CD14-positive monocyte (primary cell): ENCODE data around the gene NT5C. TPM values are rescaled to one million over a fixed set of nuclear protein-coding genes. Genes with fewer than 3 reads are reported as not detected.

Source experiments
- DNase-seq, 3 donors: peaks; one replicate each; pipeline ENCODE4 v3.0.0-alpha.2; 2011 to 2022
- H2AFZ ChIP-seq: 2 replicates; pipeline ENCODE4 v1.6.0; 2012; ENCODE audit warnings: mild to moderate bottlenecking, low read depth, low read length, inconsistent platforms; ENCODE audit not compliant: insufficient read depth, poor library complexity, severe bottlenecking
- H3K27ac ChIP-seq, 2 donors: 1 replicate in 1 of 2; 2 replicates in 1 of 2; pipeline ENCODE4 v1.5.1; 2012 to 2013; ENCODE audit warnings: low read length in 2 of 2, control low read depth in 1 of 2, inconsistent platforms in 1 of 2, low read depth in 1 of 2, mild to moderate bottlenecking in 1 of 2
- H3K27me3 ChIP-seq, 2 donors: one replicate each; pipeline versions ENCODE4 v1.6.0 to v1.6.1; 2011 to 2013; ENCODE audit warnings: low read length in 2 of 2; ENCODE audit not compliant: control insufficient read depth in 2 of 2, insufficient read depth in 2 of 2
- H3K36me3 ChIP-seq, 2 donors: replicated peaks in 1 of 2; 1 replicate in 1 of 2; 2 replicates in 1 of 2; pipeline versions ENCODE4 v1.5.1 to v1.6.1; 2012 to 2013; ENCODE audit warnings: low read length in 2 of 2, control low read depth in 1 of 2, inconsistent platforms in 1 of 2, mild to moderate bottlenecking in 1 of 2; ENCODE audit not compliant: insufficient read depth in 2 of 2, control insufficient read depth in 1 of 2
- H3K4me1 ChIP-seq, 2 donors: 1 replicate in 1 of 2; 2 replicates in 1 of 2; pipeline versions ENCODE4 v1.5.1 to v1.6.1; 2012 to 2013; ENCODE audit warnings: low read length in 2 of 2, control low read depth in 1 of 2, inconsistent platforms in 1 of 2, mild to moderate bottlenecking in 1 of 2, moderate library complexity in 1 of 2; ENCODE audit not compliant: insufficient read depth in 2 of 2, control insufficient read depth in 1 of 2
- H3K4me2 ChIP-seq: replicated peaks from 2 replicates; pipeline ENCODE3; 2012; ENCODE audit warnings: low read length, moderate library complexity, mild to moderate bottlenecking; ENCODE audit not compliant: poor library complexity, severe bottlenecking; ENCODE audit errors: extremely low read depth
- H3K4me3 ChIP-seq, 3 experiments: fragments of 200-600 bp in 1 of 3; sonication (generic) in 1 of 3; replicated peaks in 1 of 3; 1 replicate in 2 of 3; 2 replicates in 1 of 3; pipeline ENCODE4 v1.5.1; 2011 to 2013; ENCODE audit warnings: low read length in 3 of 3, mild to moderate bottlenecking in 3 of 3, control low read depth in 2 of 3, low read depth in 2 of 3, inconsistent platforms in 1 of 3, moderate library complexity in 1 of 3
- H3K79me2 ChIP-seq: 2 replicates; pipeline ENCODE4 v1.6.0; 2012; ENCODE audit warnings: mild to moderate bottlenecking, control low read depth, inconsistent platforms, low read length, moderate library complexity; ENCODE audit not compliant: insufficient read depth
- H3K9ac ChIP-seq: 2 replicates; pipeline ENCODE4 v1.6.0; 2017; ENCODE audit warnings: low read length, mild to moderate bottlenecking; ENCODE audit not compliant: insufficient read depth, poor library complexity, severe bottlenecking
- H3K9me3 ChIP-seq, 2 donors: replicated peaks in 1 of 2; 1 replicate in 1 of 2; 2 replicates in 1 of 2; pipeline versions ENCODE4 v1.5.1 to v1.6.1; 2012 to 2013; ENCODE audit warnings: low read length in 2 of 2, control low read depth in 1 of 2; ENCODE audit not compliant: control insufficient read depth in 1 of 2, insufficient read depth in 1 of 2
- H4K20me1 ChIP-seq: 2 replicates; pipeline ENCODE4 v1.6.0; 2012; ENCODE audit warnings: mild to moderate bottlenecking, low read length, control low read depth, moderate library complexity; ENCODE audit not compliant: insufficient read depth
- H3K27ac Mint-ChIP-seq, 7 donors: one replicate each; pipeline ENCODE4 v1.8.0; 2020; ENCODE audit warnings: mild to moderate bottlenecking in 7 of 7, mixed read lengths in 7 of 7, moderate library complexity in 6 of 7, inconsistent platforms in 2 of 7
- H3K27me3 Mint-ChIP-seq, 3 donors: one replicate each; pipeline ENCODE4 v1.8.0; 2021 to 2022; ENCODE audit warnings: low read depth in 3 of 3, mild to moderate bottlenecking in 3 of 3, mixed read lengths in 3 of 3, moderate library complexity in 3 of 3, inconsistent platforms in 1 of 3
- H3K36me3 Mint-ChIP-seq, 2 donors: one replicate each; pipeline ENCODE4 v1.8.0; 2020; ENCODE audit warnings: mixed read lengths in 2 of 2, inconsistent platforms in 1 of 2, mild to moderate bottlenecking in 1 of 2
- H3K4me1 Mint-ChIP-seq: one replicate; pipeline ENCODE4 v1.8.0; 2020; ENCODE audit warnings: mild to moderate bottlenecking, mixed read lengths
- H3K4me3 Mint-ChIP-seq, 2 donors: one replicate each; pipeline ENCODE4 v1.8.0; 2020; ENCODE audit warnings: mild to moderate bottlenecking in 2 of 2, mixed read lengths in 2 of 2, moderate library complexity in 1 of 2
- H3K9me3 Mint-ChIP-seq, 7 donors: one replicate each; pipeline ENCODE4 v1.8.0; 2020 to 2022; ENCODE audit warnings: mixed read lengths in 7 of 7, mild to moderate bottlenecking in 6 of 7, moderate library complexity in 6 of 7, inconsistent platforms in 2 of 7
- CTCF ChIP-seq: fragments of 200-600 bp; IDR thresholded peaks from one replicate; pipeline ENCODE4 v1.8.0; 2022; ENCODE audit warnings: antibody characterized with exemption, mild to moderate bottlenecking
- WGBS: methylation state at CpG from one replicate; pipeline ENCODE4 v1.1.5; 2013; ENCODE audit warnings: missing lambda C conversion rate; ENCODE audit not compliant: insufficient coverage; 5-methylcytosine and 5-hydroxymethylcytosine counted together
- intact Hi-C, 2 donors: fragments of 100-400 bp; cut with micrococcal nuclease; formaldehyde crosslinking; loops; one replicate each; pipeline versions ENCODE4 v1.15.0 to v1.15.1; 2023
- polyA plus RNA-seq, 3 donors: library from polyadenylated mRNA; depleted of rRNA in 1 of 3; unstranded in 2 of 3; stranded (reverse) in 1 of 3; fragments of 300-500 nt in 2 of 3; fragments of >200 nt in 1 of 3; fragmentation: Illumina TruSeq in 2 of 3; gene quantifications; 1 replicate in 2 of 3; 2 replicates in 1 of 3; pipeline ENCODE4 v1.2.3, GENCODE V29; 2012 to 2021

Gene NT5C
- polyA plus RNA-seq, 3 donors, result 27.8 to 45.6 (median 36.2) TPM

GRCh38 chr17:75118307-75118706 lies 13.2 kb downstream of the NT5C start:
- Mint-ChIP-seq H3K36me3 (peaks cover 42 to 53% of the 10 kb centered on the region in 2 donors), H3K9me3 (no peaks in the 10 kb centered on the region), H3K4me1 (peaks cover 44% of the 10 kb centered on the region), H3K27ac (peak overlapping the region in 1 of 7 donors; percentile 74), H3K4me3 (no peak overlapping the region), H3K27me3 (no peaks in the 10 kb centered on the region)
- Histone ChIP-seq H3K27ac (no peak overlapping the region), H3K36me3 (peaks cover 13 to 35% of the 10 kb centered on the region in 2 donors), H2AFZ (no peak overlapping the region), H3K9me3 (no peaks in the 10 kb centered on the region), H3K27me3 (no peaks in the 10 kb centered on the region), H3K4me1 (peaks cover 36 to 37% of the 10 kb centered on the region in 2 donors), H3K9ac (no peak overlapping the region), H4K20me1 (peaks cover 8% of the 10 kb centered on the region), H3K4me2 (no peak overlapping the region), H3K79me2 (peaks cover 17% of the 10 kb centered on the region), H3K4me3 (no peak overlapping the region)
- 61% methylated on average over 14 of the region's 14 CpGs for WGBS
- intact Hi-C loops, result loop anchor here in 1 of 2 donors (10.0 kb wide), 1 partner anchor 86 kb away; the partner anchor contains the start of gene NUP85
- DNase-seq, result no peak
- TF ChIP-seq CTCF, result no peak

- 89% methylated on average over 4 of the region's 9 CpGs for WGBS
- no peak for TF ChIP-seq CTCF
- Histone ChIP-seq H3K9me3 (no peaks in the 10 kb centered on the region), H2AFZ (no peak overlapping the region), H3K9ac (no peak overlapping the region), H3K27me3 (no peaks in the 10 kb centered on the region), H3K36me3 (peaks cover 13 to 33% of the 10 kb centered on the region in 2 donors), H4K20me1 (peaks cover 13% of the 10 kb centered on the region), H3K4me1 (peaks cover 42 to 43% of the 10 kb centered on the region in 2 donors), H3K79me2 (peaks cover 23% of the 10 kb centered on the region), H3K27ac (no peak overlapping the region), H3K4me2 (no peak overlapping the region), H3K4me3 (no peak overlapping the region)
- no peaks in the 10 kb centered on the region for H3K9me3 Mint-ChIP-seq
- H3K4me3 Mint-ChIP-seq, result no peak overlapping the region
- H3K27me3 Mint-ChIP-seq, result no peaks in the 10 kb centered on the region
- DNase-seq, result no peak
- intact Hi-C loops, result loop anchor here in 1 of 2 donors (10.0 kb wide), 1 partner anchor 88 kb away; the partner anchor contains the start of gene NUP85
- H3K36me3 Mint-ChIP-seq, result peaks cover 43 to 55% of the 10 kb centered on the region in 2 donors
- H3K27ac Mint-ChIP-seq, result no peak overlapping the region
- peaks cover 54% of the 10 kb centered on the region for H3K4me1 Mint-ChIP-seq
These were observed 14.8 kb downstream of the NT5C start for GRCh38 chr17:75116737-75117136.
